OCI-LY3 (cell line): ENCODE measurements around the gene SAMSN1.

Experiments used
- EZH2phosphoT487 ChIP-seq: fragments of 200-600 bp; shearing (Covaris generic); IDR thresholded peaks from 2 replicates; pipeline ENCODE4 v1.6.1; 2018; ENCODE audit warnings: antibody characterized with exemption, mixed run types, low read depth
- TF ChIP-seq, protein P1 (sequence below): fragments of 200-600, 300-600 bp; sonication (generic); IDR thresholded peaks from 2 replicates; pipeline ENCODE4 v1.5.1; 2014; ENCODE audit warnings: antibody characterized with exemption, low read length, low read depth

DNA sequence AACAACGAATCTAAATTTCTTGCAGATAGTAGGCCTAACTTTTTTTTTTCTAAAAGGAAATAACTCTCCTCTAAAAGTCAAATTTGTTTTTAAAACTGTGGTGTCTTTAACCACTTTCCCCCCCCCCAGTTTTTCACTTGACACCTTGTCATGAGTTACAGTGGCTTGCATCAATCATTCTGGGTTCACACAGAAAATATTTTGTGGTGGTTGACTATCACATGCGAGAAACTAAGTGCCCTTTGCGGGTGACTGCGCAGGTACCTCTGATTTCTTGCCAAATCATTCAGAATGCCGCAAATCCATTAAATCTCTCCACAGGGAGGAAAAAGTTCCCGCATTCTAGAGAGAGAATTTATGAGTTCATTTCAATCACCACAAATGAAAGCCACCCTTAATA lies 23.8 kb upstream of the SAMSN1 start:
- TF ChIP-seq, protein P1, sequence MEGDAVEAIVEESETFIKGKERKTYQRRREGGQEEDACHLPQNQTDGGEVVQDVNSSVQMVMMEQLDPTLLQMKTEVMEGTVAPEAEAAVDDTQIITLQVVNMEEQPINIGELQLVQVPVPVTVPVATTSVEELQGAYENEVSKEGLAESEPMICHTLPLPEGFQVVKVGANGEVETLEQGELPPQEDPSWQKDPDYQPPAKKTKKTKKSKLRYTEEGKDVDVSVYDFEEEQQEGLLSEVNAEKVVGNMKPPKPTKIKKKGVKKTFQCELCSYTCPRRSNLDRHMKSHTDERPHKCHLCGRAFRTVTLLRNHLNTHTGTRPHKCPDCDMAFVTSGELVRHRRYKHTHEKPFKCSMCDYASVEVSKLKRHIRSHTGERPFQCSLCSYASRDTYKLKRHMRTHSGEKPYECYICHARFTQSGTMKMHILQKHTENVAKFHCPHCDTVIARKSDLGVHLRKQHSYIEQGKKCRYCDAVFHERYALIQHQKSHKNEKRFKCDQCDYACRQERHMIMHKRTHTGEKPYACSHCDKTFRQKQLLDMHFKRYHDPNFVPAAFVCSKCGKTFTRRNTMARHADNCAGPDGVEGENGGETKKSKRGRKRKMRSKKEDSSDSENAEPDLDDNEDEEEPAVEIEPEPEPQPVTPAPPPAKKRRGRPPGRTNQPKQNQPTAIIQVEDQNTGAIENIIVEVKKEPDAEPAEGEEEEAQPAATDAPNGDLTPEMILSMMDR, result no peak
- TF ChIP-seq EZH2phosphoT487, result no peak
